ENCODE measurements around the gene OVCH2.

- TF ChIP-seq CTCF (IDR thresholded peaks at IDR 0.05) = no peak
- TF ChIP-seq POLR2A (IDR thresholded peaks at IDR 0.05) = no peak
These were observed 32.4 kb downstream of the OVCH2 start for GRCh38 chr11:7673724-7674434.

Measured in adrenal gland (tissue), 5 donors.